Hematopoietic multipotent progenitor cell treated with erythropoietin and hydrocortisone succinate and interleukin-3 and kit ligand, for 6 days (in vitro differentiated cells): Measurements from ENCODE around the gene PSMA5.
"Not testable (repeated sequence)": the region's sequence is repeated elsewhere in the genome, so short reads cannot be mapped to it uniquely, and the experiment has no call there.

ENCODE experiments used
- DNase-seq: peaks from one replicate; pipeline ENCODE4 v3.0.0-alpha.2; 2015

PSMA5 gene

GRCh38 chr1:109426281-109427170 lies at the start of gene PSMA5:
Gene PSMA5 (minus strand): TSS chr1:109426448. CDS start chr1:109426330, 118 bp downstream.
- peak; percentile 100 for DNase-seq

GRCh38 chr1:109475261-109475660 lies 49.0 kb upstream of the PSMA5 start:
- no peak for DNase-seq

GRCh38 chr1:109474697-109475096 lies 48.4 kb upstream of the PSMA5 start:
- DNase-seq = peak; percentile 60

- not testable (repeated sequence) for DNase-seq
Measured at GRCh38 chr1:109473284-109474057, 47.2 kb upstream of the PSMA5 start.

GRCh38 chr1:109472779-109473178 lies 46.5 kb upstream of the PSMA5 start:
- no peak for DNase-seq

GRCh38 chr1:109470245-109470644 lies 44.0 kb upstream of the PSMA5 start:
- no peak for DNase-seq

- no peak for DNase-seq
Measured at GRCh38 chr1:109468903-109469302, 42.7 kb upstream of the PSMA5 start.

GRCh38 chr1:109468061-109468460 lies 41.8 kb upstream of the PSMA5 start:
- DNase-seq = no peak

- no peak for DNase-seq
Measured at GRCh38 chr1:109467301-109467777, 41.1 kb upstream of the PSMA5 start.

GRCh38 chr1:109466452-109467300 lies 40.4 kb upstream of the PSMA5 start, which contains the start of gene SYPL2:
Gene SYPL2 (plus strand): TSS chr1:109466546. CDS start chr1:109466844, 298 bp downstream.
- peak; percentile 24 for DNase-seq

GRCh38 chr1:109466125-109466451 lies 39.8 kb upstream of the PSMA5 start:
- DNase-seq = no peak

- no peak for DNase-seq
Measured at GRCh38 chr1:109457819-109458218, 31.6 kb upstream of the PSMA5 start.

GRCh38 chr1:109454497-109455133 lies 28.4 kb upstream of the PSMA5 start:
- DNase-seq = no peak

- no peak for DNase-seq
Measured at GRCh38 chr1:109447524-109447923, 21.3 kb upstream of the PSMA5 start.

GRCh38 chr1:109445949-109446695 lies 19.9 kb upstream of the PSMA5 start:
- not testable (repeated sequence) for DNase-seq

GRCh38 chr1:109444346-109444745 lies 18.1 kb upstream of the PSMA5 start:
- DNase-seq = no peak

- no peak for DNase-seq
Measured at GRCh38 chr1:109443476-109443875, 17.2 kb upstream of the PSMA5 start.

GRCh38 chr1:109441069-109441468 lies 14.8 kb upstream of the PSMA5 start:
- DNase-seq = no peak

GRCh38 chr1:109438798-109439297 lies 12.6 kb upstream of the PSMA5 start:
- DNase-seq = no peak

GRCh38 chr1:109434484-109434883 lies 8.2 kb upstream of the PSMA5 start:
- no peak for DNase-seq

- no peak for DNase-seq
Measured at GRCh38 chr1:109433322-109433721, 7.1 kb upstream of the PSMA5 start.
